ENCODE results near the gene PPP1R16B. TPM values are rescaled to one million over a fixed set of nuclear protein-coding genes. Genes with fewer than 3 reads are reported as not detected.
"Not testable (repeated sequence)": the region's sequence is repeated elsewhere in the genome, so short reads cannot be mapped to it uniquely, and the experiment has no call there.

PPP1R16B gene
- total RNA-seq, 2 experiments from 2014 or later: 65.3 to 65.4 TPM

GRCh38 chr20:38779247-38780097 lies 26.0 kb upstream of the PPP1R16B start:
- Mint-ChIP-seq H3K9me3 (no peaks in the 10 kb centered on the region), H3K4me1 (peaks cover 11% of the 10 kb centered on the region), H3K4me3 (no peak overlapping the region), H3K36me3 (peaks cover 10% of the 10 kb centered on the region), H3K27me3 (no peaks in the 10 kb centered on the region), H3K27ac (no peak overlapping the region)
- no peak for DNase-seq

DNA sequence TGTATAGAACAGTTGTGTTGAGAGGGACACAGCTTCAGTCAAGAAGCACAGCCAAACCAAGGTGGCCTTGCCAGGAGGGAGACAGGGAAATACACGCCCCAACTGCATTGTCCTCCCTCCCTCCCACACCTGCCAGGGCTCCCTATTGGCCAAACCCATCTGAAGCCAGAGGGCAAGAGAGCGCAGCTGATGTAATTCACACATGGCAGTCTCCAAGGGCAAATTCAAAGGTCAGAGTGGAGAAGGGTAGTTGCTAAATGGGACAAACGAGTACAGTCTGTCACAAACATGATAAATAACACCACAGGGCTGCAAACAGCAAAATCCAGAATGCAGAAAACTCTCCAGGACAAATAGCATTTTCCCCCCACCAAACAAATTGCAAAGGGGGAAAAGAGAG lies 23.2 kb upstream of the PPP1R16B start:
- no peak for DNase-seq
- H3K9me3 Mint-ChIP-seq: no peaks in the 10 kb centered on the region
- peaks cover 11% of the 10 kb centered on the region for H3K4me1 Mint-ChIP-seq
- H3K27me3 Mint-ChIP-seq: no peaks in the 10 kb centered on the region
- H3K27ac Mint-ChIP-seq: no peak overlapping the region
- no peaks in the 10 kb centered on the region for H3K36me3 Mint-ChIP-seq
- H3K4me3 Mint-ChIP-seq: no peak overlapping the region

DNA sequence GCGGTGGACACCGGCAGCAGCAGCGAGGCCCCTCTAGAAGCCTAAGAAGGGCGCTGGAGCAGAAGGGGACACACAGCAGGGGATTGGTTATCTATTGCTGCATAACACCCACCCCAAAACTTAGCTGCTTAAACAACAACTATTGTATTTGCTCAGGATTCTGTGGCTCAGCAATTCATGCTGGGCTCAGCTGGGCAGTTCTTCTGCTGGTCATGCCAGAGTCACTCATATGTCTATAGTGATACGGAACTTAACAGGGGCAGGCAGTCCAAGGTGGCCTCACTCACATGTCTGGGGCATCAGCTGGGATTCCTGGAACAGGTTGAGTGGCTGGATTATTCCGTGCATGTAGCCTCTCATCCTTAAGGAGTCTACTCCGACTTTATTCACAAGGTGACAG lies 17.6 kb upstream of the PPP1R16B start:
- no peaks in the 10 kb centered on the region for H3K36me3 Mint-ChIP-seq
- no peaks in the 10 kb centered on the region for H3K27me3 Mint-ChIP-seq
- H3K9me3 Mint-ChIP-seq: no peaks in the 10 kb centered on the region
- DNase-seq: no peak
- peaks cover 14% of the 10 kb centered on the region for H3K4me1 Mint-ChIP-seq
- no peak overlapping the region for H3K27ac Mint-ChIP-seq
- no peak overlapping the region for H3K4me3 Mint-ChIP-seq

- peaks cover 11% of the 10 kb centered on the region for H3K4me1 Mint-ChIP-seq
- no peak overlapping the region for H3K4me3 Mint-ChIP-seq
- DNase-seq: no peak
- no peaks in the 10 kb centered on the region for H3K9me3 Mint-ChIP-seq
- no peaks in the 10 kb centered on the region for H3K27me3 Mint-ChIP-seq
- H3K36me3 Mint-ChIP-seq: no peaks in the 10 kb centered on the region
- H3K27ac Mint-ChIP-seq: no peak overlapping the region
Observed at GRCh38 chr20:38789503-38790199, 15.8 kb upstream of the PPP1R16B start.

DNA sequence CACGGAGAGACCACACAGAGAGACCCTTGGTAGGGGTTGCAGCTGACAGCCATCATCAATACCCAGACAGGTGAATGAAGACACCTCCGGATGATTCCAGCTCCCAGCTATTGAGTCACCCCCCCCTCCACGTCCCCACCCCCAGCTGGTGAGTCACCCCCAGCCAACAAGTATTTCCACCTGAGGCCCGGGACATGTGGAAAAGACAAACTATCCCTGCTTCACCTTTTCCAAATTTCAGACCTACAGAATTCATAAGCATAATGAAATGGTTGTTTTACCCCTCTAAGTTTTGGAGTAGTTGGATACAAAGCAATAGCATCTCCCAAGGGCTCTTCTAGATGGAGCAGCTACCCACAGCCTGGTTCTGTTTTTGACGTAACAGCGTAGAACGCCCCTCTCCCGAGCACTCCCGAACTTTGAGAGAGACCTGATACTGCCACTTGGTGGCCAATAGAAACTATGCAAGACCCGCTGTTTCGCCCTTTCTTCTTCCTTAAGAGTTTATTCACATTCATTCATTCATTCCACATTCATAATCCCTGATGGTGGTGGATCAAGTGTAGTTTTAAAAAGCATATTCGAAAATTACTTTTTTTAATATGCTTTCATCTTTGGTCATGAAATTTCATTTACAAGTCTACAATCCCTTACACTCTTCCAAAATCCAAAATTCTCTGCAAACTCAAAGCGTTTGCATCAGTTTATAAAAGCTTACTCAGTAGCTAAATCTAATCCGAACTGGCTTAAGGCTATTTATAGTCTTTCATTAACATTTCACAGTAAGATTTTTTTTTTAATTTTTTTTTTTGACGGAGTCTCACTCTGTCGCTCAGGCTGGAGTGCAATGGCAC lies 15.1 kb upstream of the PPP1R16B start:
- peaks cover 11% of the 10 kb centered on the region for H3K4me1 Mint-ChIP-seq
- peak; percentile 42 for DNase-seq
- no peaks in the 10 kb centered on the region for H3K27me3 Mint-ChIP-seq
- no peak overlapping the region for H3K27ac Mint-ChIP-seq
- H3K36me3 Mint-ChIP-seq: no peaks in the 10 kb centered on the region
- H3K4me3 Mint-ChIP-seq: no peak overlapping the region
- no peaks in the 10 kb centered on the region for H3K9me3 Mint-ChIP-seq

DNA sequence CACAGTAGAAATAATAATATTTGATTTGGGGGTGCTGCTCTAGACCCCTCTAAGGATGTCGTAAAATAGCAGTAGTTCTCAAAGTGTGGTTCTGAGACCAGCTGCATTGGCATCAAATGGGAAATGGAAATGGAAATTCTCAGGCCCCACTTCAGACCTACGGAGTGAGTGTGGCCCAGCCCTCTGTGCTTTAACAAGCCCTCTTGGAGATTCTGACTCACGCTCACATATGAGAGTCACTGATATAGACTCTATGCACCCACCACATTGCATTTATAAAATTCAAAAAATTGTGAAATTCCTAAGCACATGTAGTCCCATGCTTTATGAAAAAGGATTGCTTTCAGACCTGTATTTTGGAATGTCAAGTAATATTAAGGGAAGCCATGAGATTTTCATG lies 14.2 kb upstream of the PPP1R16B start:
- H3K27me3 Mint-ChIP-seq: no peaks in the 10 kb centered on the region
- H3K4me3 Mint-ChIP-seq: no peak overlapping the region
- no peaks in the 10 kb centered on the region for H3K9me3 Mint-ChIP-seq
- peaks cover 11% of the 10 kb centered on the region for H3K4me1 Mint-ChIP-seq
- no peak overlapping the region for H3K27ac Mint-ChIP-seq
- DNase-seq: no peak
- H3K36me3 Mint-ChIP-seq: no peaks in the 10 kb centered on the region

- no peak overlapping the region for H3K4me3 Mint-ChIP-seq
- H3K9me3 Mint-ChIP-seq: no peaks in the 10 kb centered on the region
- peaks cover 11% of the 10 kb centered on the region for H3K4me1 Mint-ChIP-seq
- no peak overlapping the region for H3K27ac Mint-ChIP-seq
- no peaks in the 10 kb centered on the region for H3K27me3 Mint-ChIP-seq
- DNase-seq: no peak
- no peaks in the 10 kb centered on the region for H3K36me3 Mint-ChIP-seq
Observed at GRCh38 chr20:38791940-38792339, 13.6 kb upstream of the PPP1R16B start.

GRCh38 chr20:38794057-38794456 lies 11.4 kb upstream of the PPP1R16B start:
- H3K36me3 Mint-ChIP-seq, DNase-seq, H3K4me3 Mint-ChIP-seq: not testable (repeated sequence)

GRCh38 chr20:38798266-38798665 lies 7.2 kb upstream of the PPP1R16B start:
- Mint-ChIP-seq H3K27ac (no peak overlapping the region), H3K9me3 (peaks cover 12% of the 10 kb centered on the region), H3K4me1 (peaks cover 18% of the 10 kb centered on the region), H3K27me3 (no peaks in the 10 kb centered on the region), H3K4me3 (no peak overlapping the region), H3K36me3 (peaks cover 2% of the 10 kb centered on the region)
- DNase-seq: no peak

More at GRCh38 chr20:38794057-38794456, 11.4 kb upstream of the PPP1R16B start:
- peaks cover 23% of the 10 kb centered on the region for H3K4me1 Mint-ChIP-seq
- peaks cover 11% of the 10 kb centered on the region for H3K9me3 Mint-ChIP-seq
- H3K27me3 Mint-ChIP-seq, H3K27ac Mint-ChIP-seq: not testable (repeated sequence)

GRCh38 chr20:38799203-38799602 lies 6.3 kb upstream of the PPP1R16B start:
- Mint-ChIP-seq H3K36me3 (peaks cover 2% of the 10 kb centered on the region), H3K4me3 (no peak overlapping the region), H3K27ac (no peak overlapping the region), H3K4me1 (peaks cover 23% of the 10 kb centered on the region), H3K9me3 (peaks cover 12% of the 10 kb centered on the region), H3K27me3 (no peaks in the 10 kb centered on the region)
- no peak for DNase-seq

- DNase-seq: no peak
- no peak overlapping the region for H3K27ac Mint-ChIP-seq
- peaks cover 12% of the 10 kb centered on the region for H3K9me3 Mint-ChIP-seq
- peaks cover 2% of the 10 kb centered on the region for H3K36me3 Mint-ChIP-seq
- H3K27me3 Mint-ChIP-seq: no peaks in the 10 kb centered on the region
- H3K4me3 Mint-ChIP-seq: no peak overlapping the region
- peaks cover 33% of the 10 kb centered on the region for H3K4me1 Mint-ChIP-seq
Observed at GRCh38 chr20:38800882-38801281, 4.6 kb upstream of the PPP1R16B start.

GRCh38 chr20:38804221-38804620 lies 1.3 kb upstream of the PPP1R16B start:
- Mint-ChIP-seq H3K27ac (peak overlapping the region; percentile 95), H3K4me1 (peaks cover 40% of the 10 kb centered on the region), H3K9me3 (no peaks in the 10 kb centered on the region), H3K36me3 (peaks cover 17% of the 10 kb centered on the region), H3K4me3 (peak overlapping the region; percentile 43), H3K27me3 (no peaks in the 10 kb centered on the region)
- no peak for DNase-seq

GRCh38 chr20:38804682-38805501 lies 605 bp upstream of the PPP1R16B start:
- peak; percentile 77 for DNase-seq
- Mint-ChIP-seq H3K27ac (peak overlapping the region; percentile 95), H3K9me3 (no peaks in the 10 kb centered on the region), H3K27me3 (no peaks in the 10 kb centered on the region), H3K36me3 (peaks cover 22% of the 10 kb centered on the region), H3K4me3 (peak overlapping the region; percentile 86), H3K4me1 (peaks cover 40% of the 10 kb centered on the region)

All from activated naive CD8-positive, alpha-beta T cell treated with anti-CD3 and anti-CD28 coated beads for 36 hours (primary cell).